ENCODE measurements around the gene SAMD14. TPM values are rescaled to one million over a fixed set of nuclear protein-coding genes. Genes with fewer than 3 reads are reported as not detected.

SAMD14 gene
- total RNA-seq, 1 donor from 2014 or later: 6.0 TPM

- H3K9me3 Mint-ChIP-seq (ENCODE audit: low read depth): no peaks in the 10 kb centered on the region
- no peak for DNase-seq (ENCODE audit: low spot score, unreplicated experiment)
- no peak for TF ChIP-seq CTCF (IDR thresholded peaks at IDR 0.05; ENCODE audit: unreplicated experiment)
- no peak overlapping the region for H3K27ac Mint-ChIP-seq
- H3K4me1 Mint-ChIP-seq (ENCODE audit: low read depth): peaks cover under 1% of the 10 kb centered on the region
- H3K27me3 Mint-ChIP-seq: no peaks in the 10 kb centered on the region
- H3K4me3 Mint-ChIP-seq (ENCODE audit: low read depth): no peak overlapping the region
- peaks cover 4% of the 10 kb centered on the region for H3K36me3 Mint-ChIP-seq (ENCODE audit: insufficient read depth)
These were observed 24.1 kb downstream of the SAMD14 start for GRCh38 chr17:50105811-50106210.

GRCh38 chr17:50103941-50104340, 26.0 kb downstream of the SAMD14 start:
- no peak overlapping the region for H3K4me3 Mint-ChIP-seq (ENCODE audit: low read depth)

GRCh38 chr17:50103252-50103651, 26.7 kb downstream of the SAMD14 start:
- peaks cover 6% of the 10 kb centered on the region for H3K36me3 Mint-ChIP-seq (ENCODE audit: insufficient read depth)
- no peak for TF ChIP-seq CTCF (IDR thresholded peaks at IDR 0.05; ENCODE audit: unreplicated experiment)
- H3K27ac Mint-ChIP-seq: no peak overlapping the region
- no peaks in the 10 kb centered on the region for H3K9me3 Mint-ChIP-seq (ENCODE audit: low read depth)
- no peak for DNase-seq (ENCODE audit: low spot score, unreplicated experiment)
- H3K4me1 Mint-ChIP-seq (ENCODE audit: low read depth): peaks cover 6% of the 10 kb centered on the region
- H3K4me3 Mint-ChIP-seq (ENCODE audit: low read depth): no peak overlapping the region
- no peaks in the 10 kb centered on the region for H3K27me3 Mint-ChIP-seq

More at GRCh38 chr17:50103941-50104340, 26.0 kb downstream of the SAMD14 start:
- H3K27me3 Mint-ChIP-seq: no peaks in the 10 kb centered on the region
- H3K36me3 Mint-ChIP-seq (ENCODE audit: insufficient read depth): peaks cover 4% of the 10 kb centered on the region
- no peak overlapping the region for H3K27ac Mint-ChIP-seq
- H3K9me3 Mint-ChIP-seq (ENCODE audit: low read depth): no peaks in the 10 kb centered on the region
- no peak for DNase-seq (ENCODE audit: low spot score, unreplicated experiment)
- peaks cover 6% of the 10 kb centered on the region for H3K4me1 Mint-ChIP-seq (ENCODE audit: low read depth)
- no peak for TF ChIP-seq CTCF (IDR thresholded peaks at IDR 0.05; ENCODE audit: unreplicated experiment)

- Mint-ChIP-seq H3K36me3 (ENCODE audit: insufficient read depth) (peaks cover 8% of the 10 kb centered on the region), H3K4me3 (ENCODE audit: low read depth) (no peak overlapping the region)
These were observed 27.6 kb downstream of the SAMD14 start for GRCh38 chr17:50102164-50102991.

More at GRCh38 chr17:50102164-50102991, 27.6 kb downstream of the SAMD14 start:
- DNase-seq (ENCODE audit: low spot score, unreplicated experiment): no peak
- Mint-ChIP-seq H3K4me1 (ENCODE audit: low read depth) (peaks cover 6% of the 10 kb centered on the region), H3K9me3 (ENCODE audit: low read depth) (no peaks in the 10 kb centered on the region), H3K27ac (no peak overlapping the region), H3K27me3 (no peaks in the 10 kb centered on the region)
- no peak for TF ChIP-seq CTCF (IDR thresholded peaks at IDR 0.05; ENCODE audit: unreplicated experiment)

All from progenitor cell of endocrine pancreas (in vitro differentiated cells).